ENCODE measurements around the gene COBLL1. TPM values are rescaled to one million over a fixed set of nuclear protein-coding genes. Genes with fewer than 3 reads are reported as not detected.
"Not testable (repeated sequence)": the region's sequence is repeated elsewhere in the genome, so short reads cannot be mapped to it uniquely, and the experiment has no call there.

Gene COBLL1
- total and polyA plus RNA-seq, 5 donors from 2014 or later = 0.49 to 1.3 TPM; not detected in 3

- H3K36me3 ChIP-seq (ENCODE audit: control insufficient read depth, insufficient read depth, low read length) = no peaks in the 10 kb centered on the region
- Mint-ChIP-seq H3K9me3 (peaks cover 0 to 2% (median 0%) of the 10 kb centered on the region in 7 donors), H3K27me3 (peaks cover 4% of the 10 kb centered on the region), H3K36me3 (no peaks in the 10 kb centered on the region), H3K27ac (no peak overlapping the region), H3K4me1 (no peaks in the 10 kb centered on the region), H3K4me3 (no peak overlapping the region)
- no peak for DNase-seq
- no peak overlapping the region for H3K27ac ChIP-seq (ENCODE audit: insufficient read depth, low read length, poor library complexity, severe bottlenecking)
- no peaks in the 10 kb centered on the region for H3K27me3 ChIP-seq (ENCODE audit: control insufficient read depth, insufficient read depth, low read length)
- no peaks in the 10 kb centered on the region for H3K4me1 ChIP-seq (ENCODE audit: control insufficient read depth, insufficient read depth, low read length, poor library complexity, severe bottlenecking)
- ATAC-seq (ENCODE audit: low read depth in 2 of 2) = no peak
- H3K9me3 ChIP-seq (ENCODE audit: control insufficient read depth in 2 of 2, low read length in 2 of 2) = no peaks in the 10 kb centered on the region
- H3K4me3 ChIP-seq (ENCODE audit: low read depth, low read length) = no peak overlapping the region
Observed at GRCh38 chr2:164710837-164711765, 130.5 kb downstream of the COBLL1 start.

GRCh38 chr2:164710252-164710836 lies 131.3 kb downstream of the COBLL1 start:
- not testable (repeated sequence) for H3K4me3 Mint-ChIP-seq; H3K4me3 ChIP-seq (ENCODE audit: low read depth, low read length); H3K27me3 Mint-ChIP-seq; H3K36me3 Mint-ChIP-seq; H3K27ac ChIP-seq (ENCODE audit: insufficient read depth, low read length, poor library complexity, severe bottlenecking); H3K4me1 Mint-ChIP-seq; H3K9me3 ChIP-seq (ENCODE audit: control insufficient read depth in 2 of 2, low read length in 2 of 2); H3K9me3 Mint-ChIP-seq; H3K27ac Mint-ChIP-seq; H3K36me3 ChIP-seq (ENCODE audit: control insufficient read depth, insufficient read depth, low read length); H3K27me3 ChIP-seq (ENCODE audit: control insufficient read depth, insufficient read depth, low read length); H3K4me1 ChIP-seq (ENCODE audit: control insufficient read depth, insufficient read depth, low read length, poor library complexity, severe bottlenecking); DNase-seq; ATAC-seq (ENCODE audit: low read depth in 2 of 2)

GRCh38 chr2:164706522-164706921 lies 135.1 kb downstream of the COBLL1 start:
- no peak for DNase-seq
- Mint-ChIP-seq H3K36me3 (no peaks in the 10 kb centered on the region), H3K27ac (no peak overlapping the region), H3K4me1 (no peaks in the 10 kb centered on the region), H3K9me3 (peaks cover 0 to 2% (median 0%) of the 10 kb centered on the region in 7 donors), H3K4me3 (no peak overlapping the region), H3K27me3 (no peaks in the 10 kb centered on the region)
- ATAC-seq (ENCODE audit: low read depth in 2 of 2) = no peak
- Histone ChIP-seq H3K36me3 (ENCODE audit: control insufficient read depth, insufficient read depth, low read length) (no peaks in the 10 kb centered on the region), H3K9me3 (ENCODE audit: control insufficient read depth in 2 of 2, low read length in 2 of 2) (no peaks in the 10 kb centered on the region), H3K4me3 (ENCODE audit: low read depth, low read length) (no peak overlapping the region), H3K27ac (ENCODE audit: insufficient read depth, low read length, poor library complexity, severe bottlenecking) (no peak overlapping the region), H3K4me1 (ENCODE audit: control insufficient read depth, insufficient read depth, low read length, poor library complexity, severe bottlenecking) (no peaks in the 10 kb centered on the region), H3K27me3 (ENCODE audit: control insufficient read depth, insufficient read depth, low read length) (no peaks in the 10 kb centered on the region)

GRCh38 chr2:164705412-164706167 lies 136.0 kb downstream of the COBLL1 start:
- Histone ChIP-seq H3K4me3 (ENCODE audit: low read depth, low read length) (no peak overlapping the region), H3K9me3 (ENCODE audit: control insufficient read depth in 2 of 2, low read length in 2 of 2) (no peaks in the 10 kb centered on the region), H3K27ac (ENCODE audit: insufficient read depth, low read length, poor library complexity, severe bottlenecking) (no peak overlapping the region), H3K36me3 (ENCODE audit: control insufficient read depth, insufficient read depth, low read length) (no peaks in the 10 kb centered on the region), H3K4me1 (ENCODE audit: control insufficient read depth, insufficient read depth, low read length, poor library complexity, severe bottlenecking) (no peaks in the 10 kb centered on the region), H3K27me3 (ENCODE audit: control insufficient read depth, insufficient read depth, low read length) (no peaks in the 10 kb centered on the region)
- ATAC-seq (ENCODE audit: low read depth in 2 of 2) (no peak), DNase-seq (no peak)
- H3K9me3 Mint-ChIP-seq = peaks cover 0 to 2% (median 0%) of the 10 kb centered on the region in 7 donors
- H3K27ac Mint-ChIP-seq = no peak overlapping the region
- no peaks in the 10 kb centered on the region for H3K36me3 Mint-ChIP-seq
- H3K27me3 Mint-ChIP-seq = no peaks in the 10 kb centered on the region
- no peaks in the 10 kb centered on the region for H3K4me1 Mint-ChIP-seq
- no peak overlapping the region for H3K4me3 Mint-ChIP-seq

GRCh38 chr2:164703915-164704706 lies 137.5 kb downstream of the COBLL1 start:
- no peaks in the 10 kb centered on the region for H3K36me3 Mint-ChIP-seq
- Histone ChIP-seq H3K27ac (ENCODE audit: insufficient read depth, low read length, poor library complexity, severe bottlenecking) (no peak overlapping the region), H3K4me3 (ENCODE audit: low read depth, low read length) (no peak overlapping the region), H3K36me3 (ENCODE audit: control insufficient read depth, insufficient read depth, low read length) (no peaks in the 10 kb centered on the region), H3K27me3 (ENCODE audit: control insufficient read depth, insufficient read depth, low read length) (no peaks in the 10 kb centered on the region), H3K9me3 (ENCODE audit: control insufficient read depth in 2 of 2, low read length in 2 of 2) (no peaks in the 10 kb centered on the region), H3K4me1 (ENCODE audit: control insufficient read depth, insufficient read depth, low read length, poor library complexity, severe bottlenecking) (no peaks in the 10 kb centered on the region)
- H3K27ac Mint-ChIP-seq = no peak overlapping the region
- no peak for DNase-seq
- H3K4me3 Mint-ChIP-seq = no peak overlapping the region
- no peaks in the 10 kb centered on the region for H3K4me1 Mint-ChIP-seq
- H3K9me3 Mint-ChIP-seq = peaks cover 0 to 2% (median 0%) of the 10 kb centered on the region in 7 donors
- ATAC-seq (ENCODE audit: low read depth in 2 of 2) = no peak
- no peaks in the 10 kb centered on the region for H3K27me3 Mint-ChIP-seq

- ATAC-seq (ENCODE audit: low read depth in 2 of 2) (no peak), DNase-seq (no peak)
- no peaks in the 10 kb centered on the region for H3K27me3 ChIP-seq (ENCODE audit: control insufficient read depth, insufficient read depth, low read length)
- H3K4me1 ChIP-seq (ENCODE audit: control insufficient read depth, insufficient read depth, low read length, poor library complexity, severe bottlenecking) = no peaks in the 10 kb centered on the region
- H3K4me1 Mint-ChIP-seq = no peaks in the 10 kb centered on the region
- no peaks in the 10 kb centered on the region for H3K27me3 Mint-ChIP-seq
- H3K4me3 Mint-ChIP-seq = no peak overlapping the region
- H3K4me3 ChIP-seq (ENCODE audit: low read depth, low read length) = no peak overlapping the region
- H3K36me3 ChIP-seq (ENCODE audit: control insufficient read depth, insufficient read depth, low read length) = no peaks in the 10 kb centered on the region
- no peaks in the 10 kb centered on the region for H3K9me3 ChIP-seq (ENCODE audit: control insufficient read depth in 2 of 2, low read length in 2 of 2)
- H3K9me3 Mint-ChIP-seq = peaks cover 0 to 1% (median 0%) of the 10 kb centered on the region in 7 donors
- H3K27ac ChIP-seq (ENCODE audit: insufficient read depth, low read length, poor library complexity, severe bottlenecking) = no peak overlapping the region
- H3K36me3 Mint-ChIP-seq = no peaks in the 10 kb centered on the region
- H3K27ac Mint-ChIP-seq = no peak overlapping the region
Observed at GRCh38 chr2:164701565-164701964, 140.1 kb downstream of the COBLL1 start.

- ATAC-seq (ENCODE audit: low read depth in 2 of 2) (no peak), DNase-seq (no peak)
- peaks cover 0 to 1% (median 0%) of the 10 kb centered on the region in 7 donors for H3K9me3 Mint-ChIP-seq
- H3K4me1 Mint-ChIP-seq = no peaks in the 10 kb centered on the region
- no peaks in the 10 kb centered on the region for H3K36me3 ChIP-seq (ENCODE audit: control insufficient read depth, insufficient read depth, low read length)
- no peak overlapping the region for H3K27ac ChIP-seq (ENCODE audit: insufficient read depth, low read length, poor library complexity, severe bottlenecking)
- H3K4me3 ChIP-seq (ENCODE audit: low read depth, low read length) = no peak overlapping the region
- H3K4me1 ChIP-seq (ENCODE audit: control insufficient read depth, insufficient read depth, low read length, poor library complexity, severe bottlenecking) = no peaks in the 10 kb centered on the region
- H3K9me3 ChIP-seq (ENCODE audit: control insufficient read depth in 2 of 2, low read length in 2 of 2) = no peaks in the 10 kb centered on the region
- H3K36me3 Mint-ChIP-seq = no peaks in the 10 kb centered on the region
- H3K27ac Mint-ChIP-seq = no peak overlapping the region
- no peaks in the 10 kb centered on the region for H3K27me3 Mint-ChIP-seq
- no peaks in the 10 kb centered on the region for H3K27me3 ChIP-seq (ENCODE audit: control insufficient read depth, insufficient read depth, low read length)
- no peak overlapping the region for H3K4me3 Mint-ChIP-seq
Observed at GRCh38 chr2:164700390-164700789, 141.2 kb downstream of the COBLL1 start.
